ENCODE data around the gene TAF1.
"Not testable (repeated sequence)": the region's sequence is repeated elsewhere in the genome, so short reads cannot be mapped to it uniquely, and the experiment has no call there.

The TAF1 gene

DNA sequence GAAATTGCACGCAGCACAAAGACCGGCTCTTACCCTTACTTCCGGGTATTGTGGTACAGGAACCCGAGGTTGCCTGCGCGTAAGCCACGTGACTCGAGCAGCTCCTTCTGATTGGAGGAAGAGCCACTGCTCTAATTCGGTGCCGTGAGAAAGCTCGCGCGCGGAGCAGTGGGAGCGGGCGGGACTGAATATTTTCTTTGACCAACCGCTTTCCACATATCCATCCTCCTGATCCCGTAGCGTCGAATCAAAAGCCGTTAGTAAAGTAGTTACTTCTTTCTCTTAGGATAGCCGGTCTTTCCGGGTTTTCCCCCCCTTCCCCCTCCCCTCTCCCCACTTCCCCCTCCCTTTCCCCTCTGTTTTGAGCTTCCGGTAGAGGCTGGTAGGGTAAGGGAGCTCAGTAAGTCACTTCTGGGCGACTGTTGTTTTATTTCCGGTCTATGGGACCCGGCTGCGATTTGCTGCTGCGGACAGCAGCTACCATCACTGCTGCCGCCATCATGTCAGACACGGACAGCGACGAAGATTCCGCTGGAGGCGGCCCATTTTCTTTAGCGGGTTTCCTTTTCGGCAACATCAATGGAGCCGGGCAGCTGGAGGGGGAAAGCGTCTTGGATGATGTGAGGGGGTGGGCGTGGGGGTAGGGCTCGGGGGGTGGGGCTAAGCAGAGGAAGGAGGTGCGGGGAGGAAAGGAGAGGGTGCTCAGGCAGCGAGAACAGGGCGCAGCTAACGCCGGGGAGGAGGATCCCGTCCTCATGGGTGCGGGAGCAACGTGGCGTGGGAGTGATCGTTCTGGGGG, at the start of gene TAF1:
TAF1 (plus strand) TSS at position 483 of the 799 bp plus-strand sequence; CDS start at position 501, 18 bp downstream.
- peak; percentile 93 to 97 for DNase-seq

DNA sequence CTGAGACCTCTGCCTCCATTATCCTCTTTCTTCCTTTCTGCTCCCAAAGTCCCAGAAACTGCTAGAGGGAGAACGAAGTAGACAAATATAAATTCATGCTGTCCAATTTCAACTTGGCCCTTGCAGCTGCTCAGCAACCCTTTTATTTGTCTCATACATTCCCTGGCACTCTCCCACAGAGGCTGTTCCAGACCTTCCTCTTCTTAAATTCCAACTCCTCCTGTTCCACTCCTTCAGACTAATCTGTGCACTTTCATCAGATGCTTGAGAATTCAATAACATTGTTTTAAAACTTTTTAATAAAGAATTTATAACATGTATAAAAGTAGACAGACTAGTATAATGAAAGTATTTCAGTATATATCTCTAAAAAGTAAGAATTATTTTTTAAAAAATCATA, 49.2 kb upstream of the TAF1 start:
- not testable (repeated sequence) for DNase-seq

- DNase-seq, result no peak
Measured at GRCh38 chrX:71320126-71320525, 46.0 kb upstream of the TAF1 start.

DNA sequence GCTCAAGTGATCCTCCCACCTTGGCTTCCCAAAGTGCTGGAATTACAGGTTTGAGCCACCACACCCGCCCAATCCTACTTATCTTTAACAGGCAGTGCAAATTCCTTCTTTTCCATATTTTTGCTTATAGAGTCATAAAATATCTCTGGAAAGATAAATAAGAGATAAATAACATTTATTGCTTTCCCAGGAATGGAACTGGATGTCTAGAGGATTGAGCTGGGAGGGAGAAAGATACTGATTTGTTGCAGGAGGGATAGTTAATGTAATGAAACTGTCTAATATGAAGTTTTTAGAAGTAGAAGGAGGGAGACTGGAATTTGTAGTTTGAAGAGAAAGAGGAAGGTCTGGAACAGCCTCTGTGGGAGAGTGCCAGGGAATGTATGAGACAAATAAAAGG, 44.4 kb upstream of the TAF1 start:
- no peak for DNase-seq

- not testable (repeated sequence) for DNase-seq
Measured at GRCh38 chrX:71324452-71324851, 41.7 kb upstream of the TAF1 start.

- DNase-seq, result no peak
Measured at GRCh38 chrX:71326394-71326793, 39.8 kb upstream of the TAF1 start.

DNA sequence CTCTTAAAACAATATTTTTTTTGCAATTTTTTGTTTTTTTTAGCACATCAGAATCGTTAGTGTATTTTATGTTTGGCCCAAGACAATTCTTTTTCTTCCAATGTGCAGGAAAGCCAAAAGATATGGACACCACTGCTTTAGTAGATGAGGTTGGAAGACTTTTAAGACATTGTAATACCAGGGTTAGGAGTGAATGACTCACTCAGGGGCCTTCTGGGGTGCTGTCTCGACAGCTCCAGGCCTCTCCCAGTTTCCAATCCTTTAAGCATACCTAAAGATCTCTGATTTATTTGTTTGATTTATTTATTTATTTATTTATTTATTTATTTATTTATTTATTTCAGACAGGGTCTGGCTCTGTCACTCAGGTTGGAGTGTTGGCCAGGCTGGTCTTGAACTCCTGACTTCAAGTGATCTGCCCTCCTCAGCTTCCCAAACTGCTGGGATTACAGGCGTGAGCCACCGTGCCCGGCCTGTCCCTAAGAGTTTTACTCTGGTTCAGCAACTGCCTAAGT, 16.9 kb upstream of the TAF1 start:
- DNase-seq, result not testable (repeated sequence)

GRCh38 chrX:71349867-71350266, 16.3 kb upstream of the TAF1 start:
- DNase-seq, result not testable (repeated sequence)

- DNase-seq, result not testable (repeated sequence)
Measured at GRCh38 chrX:71352439-71352838, 13.7 kb upstream of the TAF1 start.

- DNase-seq, result no peak
Measured at GRCh38 chrX:71364221-71364620, 1.9 kb upstream of the TAF1 start.

DNA sequence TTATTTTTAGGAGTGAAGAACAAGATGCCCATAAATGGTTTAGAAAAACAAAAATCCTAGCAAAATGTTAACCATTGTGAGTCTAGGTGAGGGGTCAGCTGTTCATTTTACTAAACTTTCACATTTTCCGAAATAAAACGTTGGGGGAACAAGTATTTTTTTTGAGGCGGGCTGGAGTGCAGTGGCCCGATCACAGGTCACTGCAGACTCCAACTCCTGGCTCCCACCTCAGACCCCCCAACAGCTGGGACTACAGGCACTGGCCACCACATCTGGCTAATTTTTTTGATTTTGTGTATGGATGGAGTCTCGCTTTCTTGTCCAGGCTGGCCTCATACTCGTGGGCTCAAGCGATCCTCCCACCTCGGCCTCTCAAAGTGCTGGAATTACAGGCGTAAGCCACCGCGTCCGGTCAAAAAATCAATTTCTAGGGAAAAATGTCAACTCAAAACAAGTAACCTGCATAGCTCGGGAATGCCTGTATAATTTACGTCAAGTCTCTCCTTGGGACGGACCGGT, 742 bp upstream of the TAF1 start:
- no peak for DNase-seq

DNA sequence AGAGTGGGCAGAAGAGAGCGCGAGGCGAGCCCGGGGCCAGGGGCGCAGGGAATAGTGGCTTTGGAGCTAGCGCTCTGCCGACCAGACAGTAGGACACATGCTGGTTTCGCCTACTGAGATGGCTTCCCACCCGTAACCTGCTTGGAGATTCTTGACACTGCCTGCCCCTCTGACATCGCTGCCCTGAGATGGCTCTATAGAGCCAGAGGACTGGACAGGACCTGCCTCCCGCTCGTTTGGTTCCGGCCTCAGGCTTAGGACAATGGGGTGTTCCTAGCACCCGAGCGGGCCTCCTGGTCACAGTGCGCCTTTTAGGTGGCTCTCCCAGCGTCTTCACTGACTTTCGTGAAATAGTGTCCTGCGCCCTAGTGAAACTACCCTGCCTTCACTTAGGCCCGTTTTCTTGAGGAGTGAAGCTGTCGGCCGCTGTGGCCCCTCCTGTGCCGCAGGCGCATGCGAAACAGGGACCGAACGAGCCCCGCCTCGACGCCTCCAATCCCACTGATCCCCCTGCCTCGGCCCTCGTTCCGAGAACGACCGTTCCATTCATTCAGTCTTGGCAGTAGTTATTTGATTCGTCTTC, 608 bp downstream of the TAF1 start:
- no peak for DNase-seq

- DNase-seq, result no peak
Measured at GRCh38 chrX:71367396-71367795, 1.2 kb downstream of the TAF1 start.

GRCh38 chrX:71372388-71372787, 6.2 kb downstream of the TAF1 start:
- DNase-seq, result no peak

- no peak for DNase-seq
Measured at GRCh38 chrX:71378732-71379131, 12.6 kb downstream of the TAF1 start.

DNA sequence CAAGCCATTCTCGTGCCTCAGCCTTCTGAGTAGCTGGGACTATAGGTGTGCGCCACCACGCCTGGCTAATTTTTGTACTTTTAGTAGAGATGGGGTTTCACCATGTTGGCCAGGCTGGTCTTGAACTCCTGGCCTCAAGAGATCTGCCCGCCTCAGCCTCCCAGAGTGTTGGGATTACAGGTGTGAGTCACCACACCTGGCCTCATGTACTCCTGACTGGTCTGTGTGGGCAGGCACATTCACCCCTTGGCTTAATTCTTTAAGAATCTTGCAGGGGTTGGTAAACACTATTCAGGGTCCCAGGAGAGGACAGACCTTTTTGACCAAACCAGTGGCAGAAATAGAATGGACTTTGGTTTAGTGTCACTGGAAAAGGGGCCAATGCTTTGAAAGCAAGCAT, 25.6 kb downstream of the TAF1 start:
- not testable (repeated sequence) for DNase-seq

- no peak for DNase-seq
Measured at GRCh38 chrX:71393919-71394318, 27.8 kb downstream of the TAF1 start.

- no peak for DNase-seq
Measured at GRCh38 chrX:71396576-71396975, 30.4 kb downstream of the TAF1 start.

GRCh38 chrX:71400710-71401109, 34.6 kb downstream of the TAF1 start:
- DNase-seq, result no peak

GRCh38 chrX:71416260-71416659, 50.1 kb downstream of the TAF1 start:
- not testable (repeated sequence) for DNase-seq

DNA sequence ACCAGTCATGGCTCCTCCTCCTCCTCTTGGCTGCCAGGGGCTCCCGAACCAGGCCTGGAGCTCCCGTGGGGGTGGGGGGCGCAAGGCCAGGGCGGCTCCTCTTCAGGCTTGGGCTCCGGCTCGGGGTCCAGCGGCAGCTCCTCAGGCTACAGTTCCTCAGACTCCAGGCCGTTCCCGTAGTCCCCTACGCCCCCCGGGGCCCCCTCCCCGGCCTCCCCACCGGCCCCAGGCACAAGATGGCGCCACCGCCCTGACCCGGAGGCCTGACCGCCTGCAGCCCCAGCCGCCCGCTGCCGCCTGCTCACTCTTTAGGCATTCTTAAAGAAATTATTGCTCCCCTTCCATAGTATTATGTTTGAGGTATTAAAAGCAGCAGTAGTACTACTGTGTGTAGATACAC, 54.5 kb downstream of the TAF1 start:
- DNase-seq, result no peak

DNA sequence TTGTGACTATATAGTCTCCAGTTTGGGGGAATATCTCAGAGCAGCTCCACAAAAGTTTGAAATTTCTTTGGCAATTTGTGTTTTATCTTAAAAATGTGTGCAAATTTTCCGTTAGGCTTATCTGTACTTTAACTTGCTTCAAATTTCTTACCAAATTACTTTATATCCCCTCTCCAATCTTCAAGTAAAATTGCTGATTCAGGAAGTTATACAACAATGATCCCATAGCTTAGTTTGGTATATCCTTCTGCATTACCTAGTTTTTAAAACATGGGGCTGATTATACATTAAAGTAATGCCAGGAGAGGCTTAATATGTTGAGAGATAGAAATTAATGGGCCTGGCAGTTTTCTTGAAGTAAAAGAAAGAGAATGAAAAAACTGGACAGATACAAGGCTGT, 66.6 kb downstream of the TAF1 start:
- no peak for DNase-seq

GRCh38 chrX:71438750-71439149, 72.6 kb downstream of the TAF1 start:
- DNase-seq, result no peak

GRCh38 chrX:71439420-71439819, 73.3 kb downstream of the TAF1 start:
- no peak for DNase-seq
